Liver (tissue), 9 donors: Measurements from ENCODE around the gene KCNMA1. TPM values are rescaled to one million over a fixed set of nuclear protein-coding genes. Genes with fewer than 3 reads are reported as not detected.

ENCODE experiments used
- DNase-seq: peaks from one replicate; pipeline ENCODE4 v3.0.0-alpha.2; 2017; ENCODE audit warnings: low spot score
- H3K27ac ChIP-seq, 2 donors: one replicate each; pipeline ENCODE4 v1.7.0; 2013; ENCODE audit warnings: inconsistent platforms in 2 of 2, low read length in 2 of 2, control low read depth in 1 of 2, low read depth in 1 of 2, mild to moderate bottlenecking in 1 of 2
- H3K27me3 ChIP-seq, 4 donors: one replicate each; pipeline versions ENCODE4 v1.6.1 to v1.7.0; 2013; ENCODE audit warnings: low read length in 3 of 4, inconsistent platforms in 1 of 4, mild to moderate bottlenecking in 1 of 4, moderate library complexity in 1 of 4; ENCODE audit not compliant: control insufficient read depth in 4 of 4, insufficient read depth in 4 of 4
- H3K36me3 ChIP-seq, 4 donors: one replicate each; pipeline versions ENCODE4 v1.6.1 to v1.7.0; 2013; ENCODE audit warnings: low read length in 3 of 4, mild to moderate bottlenecking in 3 of 4, low read depth in 1 of 4, moderate library complexity in 1 of 4; ENCODE audit not compliant: control insufficient read depth in 4 of 4, insufficient read depth in 3 of 4
- H3K4me1 ChIP-seq, 4 donors: one replicate each; pipeline versions ENCODE4 v1.6.1 to v1.7.0; 2013; ENCODE audit warnings: low read length in 3 of 4, mild to moderate bottlenecking in 3 of 4, moderate library complexity in 1 of 4; ENCODE audit not compliant: control insufficient read depth in 4 of 4, insufficient read depth in 4 of 4
- H3K4me3 ChIP-seq, 3 donors: one replicate each; pipeline versions ENCODE4 v1.6.1 to v1.7.0; 2013; ENCODE audit warnings: low read length in 3 of 3, control low read depth in 1 of 3, low read depth in 1 of 3, mild to moderate bottlenecking in 1 of 3
- H3K9ac ChIP-seq, 2 donors: one replicate each; pipeline ENCODE4 v1.7.0; 2013; ENCODE audit warnings: low read length in 2 of 2, mild to moderate bottlenecking in 2 of 2, moderate library complexity in 2 of 2, control low read depth in 1 of 2, low read depth in 1 of 2
- H3K9me3 ChIP-seq, 4 donors: one replicate each; pipeline versions ENCODE4 v1.6.1 to v1.7.0; 2013; ENCODE audit warnings: low read length in 3 of 4; ENCODE audit not compliant: control insufficient read depth in 4 of 4
- CTCF ChIP-seq: fragments of 150-350 bp; IDR thresholded peaks from 2 replicates; pipeline ENCODE4 v1.5.1; 2017; ENCODE audit warnings: improper control_type of control experiment, low read depth, low read length; ENCODE audit not compliant: missing input control
- EGR1 ChIP-seq, 2 donors: IDR thresholded peaks; 2 replicates each; pipeline ENCODE4 v1.6.1; 2016 to 2018; ENCODE audit warnings: antibody characterized with exemption in 2 of 2, low read depth in 2 of 2
- FOXA1 ChIP-seq: IDR thresholded peaks from 2 replicates; pipeline ENCODE4 v1.6.1; 2016; ENCODE audit warnings: antibody characterized with exemption
- FOXA2 ChIP-seq: IDR thresholded peaks from 2 replicates; pipeline ENCODE4 v1.6.1; 2016; ENCODE audit warnings: antibody characterized with exemption
- GABPA ChIP-seq, 2 donors: IDR thresholded peaks in 1 of 2; conservative IDR thresholded peaks in 1 of 2; 2 replicates each; pipeline ENCODE4 v1.6.1; 2016; ENCODE audit warnings: antibody characterized with exemption in 2 of 2, mild to moderate bottlenecking in 1 of 2, moderate library complexity in 1 of 2
- HNF4A ChIP-seq, 2 donors: conservative IDR thresholded peaks; 2 replicates each; pipeline ENCODE4 v1.6.1; 2016; ENCODE audit warnings: antibody characterized with exemption in 2 of 2, mild to moderate bottlenecking in 2 of 2
- HNF4G ChIP-seq: IDR thresholded peaks from 2 replicates; pipeline ENCODE4 v1.6.1; 2016; ENCODE audit warnings: antibody characterized with exemption
- JUND ChIP-seq, 2 donors: IDR thresholded peaks; 2 replicates each; pipeline ENCODE4 v1.6.1; 2016; ENCODE audit warnings: antibody characterized with exemption in 2 of 2
- NR2F2 ChIP-seq: IDR thresholded peaks from 2 replicates; pipeline ENCODE4 v1.6.1; 2016; ENCODE audit warnings: antibody characterized with exemption
- RAD21 ChIP-seq, 2 donors: IDR thresholded peaks; 2 replicates each; pipeline ENCODE4 v1.6.1; 2016; ENCODE audit warnings: antibody characterized with exemption in 2 of 2, mild to moderate bottlenecking in 2 of 2
- RXRA ChIP-seq, 2 donors: IDR thresholded peaks; 2 replicates each; pipeline ENCODE4 v1.6.1; 2017 to 2018; ENCODE audit warnings: antibody characterized with exemption in 2 of 2, mild to moderate bottlenecking in 1 of 2
- SP1 ChIP-seq: IDR thresholded peaks from 2 replicates; pipeline ENCODE4 v1.6.1; 2018; ENCODE audit warnings: antibody characterized with exemption, mild to moderate bottlenecking
- TAF1 ChIP-seq: conservative IDR thresholded peaks from 2 replicates; pipeline ENCODE4 v1.6.1; 2016; ENCODE audit warnings: antibody characterized with exemption, mild to moderate bottlenecking
- YY1 ChIP-seq: IDR thresholded peaks from 2 replicates; pipeline ENCODE4 v1.6.1; 2016; ENCODE audit warnings: antibody characterized with exemption, mild to moderate bottlenecking
- WGBS: extraction: QIAGEN DNeasy Blood & Tissue Kit; methylation state at CpG from one replicate; pipeline ENCODE4 v1.1.7; 2013; 5-methylcytosine and 5-hydroxymethylcytosine counted together
- polyA plus RNA-seq, 2 donors: library from polyadenylated mRNA; stranded (reverse) in 1 of 2; unstranded in 1 of 2; fragments of 200-250 nt in 1 of 2; fragments of >200 nt in 1 of 2; fragmentation: Nextera tagmentation in 1 of 2; extraction: Ambion mirVana in 1 of 2; gene quantifications; one replicate each; pipeline versions ENCODE4 v1.2.1 to v1.2.3, GENCODE V29; 2013 to 2015
- total RNA-seq, 2 donors: library from RNA; depleted of rRNA; stranded (reverse); fragments of >200 nt; gene quantifications; one replicate each; pipeline ENCODE4 v1.2.3, GENCODE V29; 2014
- TF ChIP-seq, protein P1 (sequence below): IDR thresholded peaks from 2 replicates; pipeline ENCODE4 v1.6.1; 2016; ENCODE audit warnings: antibody characterized with exemption
- TF ChIP-seq, protein P2 (sequence below): IDR thresholded peaks from 2 replicates; pipeline ENCODE4 v1.6.1; 2016; ENCODE audit warnings: antibody characterized with exemption
- TF ChIP-seq, protein P3 (sequence below): IDR thresholded peaks from 2 replicates; pipeline ENCODE4 v1.6.1; 2016; ENCODE audit warnings: antibody characterized with exemption, mild to moderate bottlenecking
- TF ChIP-seq, protein P4 (sequence below): IDR thresholded peaks from 2 replicates; pipeline ENCODE4 v1.6.1; 2016; ENCODE audit warnings: antibody characterized with exemption
- donor health status: healthy.
- donor health status: healthy.
- donor health status: healthy.
- donor health status: healthy.
- donor health status: healthy.

The KCNMA1 gene
- total and polyA plus RNA-seq, 4 donors, result 2.5 to 9.7 (median 4.7) TPM

DNA sequence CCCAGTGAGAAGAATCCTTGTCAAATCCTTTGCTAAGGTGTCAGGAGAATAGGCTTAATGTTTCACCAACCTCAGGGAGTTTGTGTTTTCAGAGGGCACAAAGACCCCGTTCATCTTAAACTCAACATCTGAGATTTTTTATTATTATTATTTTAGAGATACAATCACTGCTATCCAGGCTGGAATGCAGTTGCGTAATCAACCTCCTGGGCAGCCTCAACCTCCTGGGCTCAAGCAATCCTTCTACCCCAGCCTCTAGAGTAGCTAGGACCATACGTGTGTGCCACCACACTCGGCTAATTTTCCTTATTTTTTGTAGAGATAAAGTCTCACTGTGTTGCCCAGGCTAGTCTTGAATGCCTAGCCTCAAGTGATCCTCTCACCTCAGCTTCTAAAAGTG is 599.2 kb downstream of the KCNMA1 start:
- Histone ChIP-seq H3K4me3 (no peak overlapping the region), H3K36me3 (no peaks in the 10 kb centered on the region), H3K27ac (no peak overlapping the region), H3K4me1 (peaks cover 0 to 7% (median 0%) of the 10 kb centered on the region in 4 donors), H3K9ac (no peak overlapping the region), H3K9me3 (no peaks in the 10 kb centered on the region), H3K27me3 (no peaks in the 10 kb centered on the region)
- TF ChIP-seq GABPA (IDR thresholded peaks at IDR 0.05 in 1 of 2, conservative IDR thresholded peaks at IDR 0.05 in 1 of 2) (no peak), YY1 (no peak), JUND (IDR thresholded peaks at IDR 0.05) (no peak), CTCF (no peak), FOXA2 (no peak), RXRA (IDR thresholded peaks at IDR 0.05) (no peak), RAD21 (IDR thresholded peaks at IDR 0.05) (no peak)
- TF ChIP-seq, protein P1, sequence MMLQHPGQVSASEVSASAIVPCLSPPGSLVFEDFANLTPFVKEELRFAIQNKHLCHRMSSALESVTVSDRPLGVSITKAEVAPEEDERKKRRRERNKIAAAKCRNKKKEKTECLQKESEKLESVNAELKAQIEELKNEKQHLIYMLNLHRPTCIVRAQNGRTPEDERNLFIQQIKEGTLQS, result no peak
- DNase-seq, result no peak
- WGBS, result 97% methylated on average over 4 of the region's 4 CpGs

GRCh38 chr10:77037735-77038403 is 599.7 kb downstream of the KCNMA1 start:
- no peak overlapping the region for H3K9ac ChIP-seq
- 90% methylated on average over 8 of the region's 8 CpGs for WGBS
- no peak overlapping the region for H3K4me3 ChIP-seq
- peaks cover 0 to 7% (median 0%) of the 10 kb centered on the region in 4 donors for H3K4me1 ChIP-seq
- no peaks in the 10 kb centered on the region for H3K36me3 ChIP-seq
- no peak for DNase-seq
- no peak overlapping the region for H3K27ac ChIP-seq
- no peaks in the 10 kb centered on the region for H3K9me3 ChIP-seq
- no peak for TF ChIP-seq GABPA (IDR thresholded peaks at IDR 0.05 in 1 of 2, conservative IDR thresholded peaks at IDR 0.05 in 1 of 2)
- TF ChIP-seq HNF4G, result no peak
- TF ChIP-seq, protein P2, sequence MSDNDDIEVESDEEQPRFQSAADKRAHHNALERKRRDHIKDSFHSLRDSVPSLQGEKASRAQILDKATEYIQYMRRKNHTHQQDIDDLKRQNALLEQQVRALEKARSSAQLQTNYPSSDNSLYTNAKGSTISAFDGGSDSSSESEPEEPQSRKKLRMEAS, result no peak
- no peak for TF ChIP-seq RAD21 (IDR thresholded peaks at IDR 0.05)
- TF ChIP-seq, protein P3, sequence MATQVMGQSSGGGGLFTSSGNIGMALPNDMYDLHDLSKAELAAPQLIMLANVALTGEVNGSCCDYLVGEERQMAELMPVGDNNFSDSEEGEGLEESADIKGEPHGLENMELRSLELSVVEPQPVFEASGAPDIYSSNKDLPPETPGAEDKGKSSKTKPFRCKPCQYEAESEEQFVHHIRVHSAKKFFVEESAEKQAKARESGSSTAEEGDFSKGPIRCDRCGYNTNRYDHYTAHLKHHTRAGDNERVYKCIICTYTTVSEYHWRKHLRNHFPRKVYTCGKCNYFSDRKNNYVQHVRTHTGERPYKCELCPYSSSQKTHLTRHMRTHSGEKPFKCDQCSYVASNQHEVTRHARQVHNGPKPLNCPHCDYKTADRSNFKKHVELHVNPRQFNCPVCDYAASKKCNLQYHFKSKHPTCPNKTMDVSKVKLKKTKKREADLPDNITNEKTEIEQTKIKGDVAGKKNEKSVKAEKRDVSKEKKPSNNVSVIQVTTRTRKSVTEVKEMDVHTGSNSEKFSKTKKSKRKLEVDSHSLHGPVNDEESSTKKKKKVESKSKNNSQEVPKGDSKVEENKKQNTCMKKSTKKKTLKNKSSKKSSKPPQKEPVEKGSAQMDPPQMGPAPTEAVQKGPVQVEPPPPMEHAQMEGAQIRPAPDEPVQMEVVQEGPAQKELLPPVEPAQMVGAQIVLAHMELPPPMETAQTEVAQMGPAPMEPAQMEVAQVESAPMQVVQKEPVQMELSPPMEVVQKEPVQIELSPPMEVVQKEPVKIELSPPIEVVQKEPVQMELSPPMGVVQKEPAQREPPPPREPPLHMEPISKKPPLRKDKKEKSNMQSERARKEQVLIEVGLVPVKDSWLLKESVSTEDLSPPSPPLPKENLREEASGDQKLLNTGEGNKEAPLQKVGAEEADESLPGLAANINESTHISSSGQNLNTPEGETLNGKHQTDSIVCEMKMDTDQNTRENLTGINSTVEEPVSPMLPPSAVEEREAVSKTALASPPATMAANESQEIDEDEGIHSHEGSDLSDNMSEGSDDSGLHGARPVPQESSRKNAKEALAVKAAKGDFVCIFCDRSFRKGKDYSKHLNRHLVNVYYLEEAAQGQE, result no peak
- no peak for TF ChIP-seq FOXA1
- TF ChIP-seq RXRA (IDR thresholded peaks at IDR 0.05), result no peak
- no peak for TF ChIP-seq CTCF
- TF ChIP-seq, protein P4, sequence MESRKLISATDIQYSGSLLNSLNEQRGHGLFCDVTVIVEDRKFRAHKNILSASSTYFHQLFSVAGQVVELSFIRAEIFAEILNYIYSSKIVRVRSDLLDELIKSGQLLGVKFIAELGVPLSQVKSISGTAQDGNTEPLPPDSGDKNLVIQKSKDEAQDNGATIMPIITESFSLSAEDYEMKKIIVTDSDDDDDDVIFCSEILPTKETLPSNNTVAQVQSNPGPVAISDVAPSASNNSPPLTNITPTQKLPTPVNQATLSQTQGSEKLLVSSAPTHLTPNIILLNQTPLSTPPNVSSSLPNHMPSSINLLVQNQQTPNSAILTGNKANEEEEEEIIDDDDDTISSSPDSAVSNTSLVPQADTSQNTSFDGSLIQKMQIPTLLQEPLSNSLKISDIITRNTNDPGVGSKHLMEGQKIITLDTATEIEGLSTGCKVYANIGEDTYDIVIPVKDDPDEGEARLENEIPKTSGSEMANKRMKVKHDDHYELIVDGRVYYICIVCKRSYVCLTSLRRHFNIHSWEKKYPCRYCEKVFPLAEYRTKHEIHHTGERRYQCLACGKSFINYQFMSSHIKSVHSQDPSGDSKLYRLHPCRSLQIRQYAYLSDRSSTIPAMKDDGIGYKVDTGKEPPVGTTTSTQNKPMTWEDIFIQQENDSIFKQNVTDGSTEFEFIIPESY, result no peak
- no peak for TF ChIP-seq EGR1 (IDR thresholded peaks at IDR 0.05; ENCODE audit: low read depth in 2 of 2)
- no peak for TF ChIP-seq HNF4A (conservative IDR thresholded peaks at IDR 0.05)
- TF ChIP-seq FOXA2, result no peak
- TF ChIP-seq, protein P1, result no peak
- no peak for TF ChIP-seq TAF1
- no peak for TF ChIP-seq JUND (IDR thresholded peaks at IDR 0.05)
- TF ChIP-seq NR2F2, result no peak
- no peak for TF ChIP-seq YY1
- no peak for TF ChIP-seq SP1
- no peaks in the 10 kb centered on the region for H3K27me3 ChIP-seq
